Calu3 (cell line): ENCODE measurements around the gene PDK2. TPM values are rescaled to one million over a fixed set of nuclear protein-coding genes. Genes with fewer than 3 reads are reported as not detected.
A peak's percentile ranks its signal among the peaks of the same experiment; 100 is the strongest.

Experiments used
- BruUV-seq: library from RNA; stranded (reverse); fragments of 400-500 nt; replicated peaks from 2 replicates; lab custom pipeline; 2021; lab: Mats Ljungman, UMichigan
- CTCF ChIA-PET: fragments of 300-600 bp; sonication (Branson Sonifier 250); formaldehyde crosslinking; loops from one replicate; lab custom pipeline; 2022; ENCODE audit warnings: antibody characterized with exemption; lab: Charles Lee
- DNase-seq: peaks from one replicate; pipeline ENCODE4 v3.0.0; 2022
- H3K27ac Mint-ChIP-seq: one replicate; pipeline ENCODE4 v1.8.0; 2022; ENCODE audit warnings: mixed read lengths; ENCODE audit not compliant: unreplicated experiment
- H3K27me3 Mint-ChIP-seq: one replicate; pipeline ENCODE4 v1.8.0; 2022; ENCODE audit warnings: mixed read lengths; ENCODE audit not compliant: unreplicated experiment
- H3K36me3 Mint-ChIP-seq: one replicate; pipeline ENCODE4 v1.8.0; 2022; ENCODE audit warnings: mild to moderate bottlenecking, moderate library complexity, mixed read lengths; ENCODE audit not compliant: insufficient read depth, unreplicated experiment
- H3K4me1 Mint-ChIP-seq: one replicate; pipeline ENCODE4 v1.8.0; 2022; ENCODE audit warnings: mild to moderate bottlenecking, low read depth, mixed read lengths; ENCODE audit not compliant: unreplicated experiment
- H3K4me3 Mint-ChIP-seq: one replicate; pipeline ENCODE4 v1.8.0; 2022; ENCODE audit warnings: mild to moderate bottlenecking, low read depth, moderate library complexity, mixed read lengths; ENCODE audit not compliant: unreplicated experiment
- H3K9me3 Mint-ChIP-seq: one replicate; pipeline ENCODE4 v1.8.0; 2022; ENCODE audit warnings: low read depth, mixed read lengths; ENCODE audit not compliant: unreplicated experiment
- intact Hi-C: fragments of 100-400 bp; cut with micrococcal nuclease; formaldehyde crosslinking; loops from one replicate; pipeline ENCODE4 v1.10.0; 2022; ENCODE audit not compliant: unreplicated experiment
- total RNA-seq: library from RNA; stranded (reverse); gene quantifications from 2 replicates; pipeline ENCODE4 v1.2.3, GENCODE V29; 2022
- TF ChIP-seq, protein P1 (sequence below): fragments of 200-600 bp; IDR thresholded peaks from one replicate; pipeline ENCODE4 v1.8.0; 2022; ENCODE audit warnings: antibody characterized with exemption; ENCODE audit not compliant: unreplicated experiment

Gene PDK2
- total RNA-seq, 1 experiment from 2014 or later, result 29.5 TPM

DNA sequence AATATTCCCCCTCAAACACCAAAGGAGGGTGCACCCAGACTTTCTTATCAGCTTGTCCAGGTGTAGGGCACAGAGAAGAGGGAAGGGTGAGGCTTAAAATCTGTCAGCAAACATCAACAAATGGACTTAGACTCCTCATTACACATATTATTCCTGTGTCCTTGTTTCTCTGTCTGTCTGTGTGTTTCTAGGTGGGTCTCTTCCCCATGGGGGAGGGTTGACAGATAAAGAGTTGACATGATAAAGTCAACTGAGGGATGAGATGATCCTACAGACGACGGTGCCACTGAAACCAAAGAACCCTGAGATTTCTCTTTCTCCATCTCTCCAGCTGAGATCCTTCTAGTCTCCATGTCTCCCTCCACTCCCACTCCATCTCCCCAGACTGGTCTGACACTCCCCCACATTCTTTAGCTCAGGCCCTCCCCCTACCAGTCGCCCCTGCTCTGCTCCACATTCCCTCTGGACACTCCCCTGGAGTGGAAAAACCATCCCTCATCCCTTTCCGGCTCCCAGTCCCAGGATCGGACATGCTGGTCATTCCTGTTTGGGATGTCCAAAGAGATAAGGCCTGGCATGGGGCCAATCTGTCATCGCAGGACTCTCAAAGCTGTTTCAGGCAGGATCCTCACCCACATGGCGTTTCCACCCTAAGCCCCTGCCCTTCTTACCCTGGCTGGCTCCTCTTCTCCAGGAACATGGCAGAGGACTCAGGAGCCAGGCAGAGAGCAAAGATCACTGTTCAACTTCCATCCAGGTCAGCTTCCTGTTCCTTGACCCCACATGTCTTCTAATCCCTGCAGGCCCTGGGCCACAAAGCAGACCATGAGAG, 42.1 kb upstream of the PDK2 start:
- H3K4me3 Mint-ChIP-seq, result peak overlapping the region; percentile 46
- BruUV-seq, result no TSS peak
- TF ChIP-seq, protein P1, sequence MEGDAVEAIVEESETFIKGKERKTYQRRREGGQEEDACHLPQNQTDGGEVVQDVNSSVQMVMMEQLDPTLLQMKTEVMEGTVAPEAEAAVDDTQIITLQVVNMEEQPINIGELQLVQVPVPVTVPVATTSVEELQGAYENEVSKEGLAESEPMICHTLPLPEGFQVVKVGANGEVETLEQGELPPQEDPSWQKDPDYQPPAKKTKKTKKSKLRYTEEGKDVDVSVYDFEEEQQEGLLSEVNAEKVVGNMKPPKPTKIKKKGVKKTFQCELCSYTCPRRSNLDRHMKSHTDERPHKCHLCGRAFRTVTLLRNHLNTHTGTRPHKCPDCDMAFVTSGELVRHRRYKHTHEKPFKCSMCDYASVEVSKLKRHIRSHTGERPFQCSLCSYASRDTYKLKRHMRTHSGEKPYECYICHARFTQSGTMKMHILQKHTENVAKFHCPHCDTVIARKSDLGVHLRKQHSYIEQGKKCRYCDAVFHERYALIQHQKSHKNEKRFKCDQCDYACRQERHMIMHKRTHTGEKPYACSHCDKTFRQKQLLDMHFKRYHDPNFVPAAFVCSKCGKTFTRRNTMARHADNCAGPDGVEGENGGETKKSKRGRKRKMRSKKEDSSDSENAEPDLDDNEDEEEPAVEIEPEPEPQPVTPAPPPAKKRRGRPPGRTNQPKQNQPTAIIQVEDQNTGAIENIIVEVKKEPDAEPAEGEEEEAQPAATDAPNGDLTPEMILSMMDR, result no peak
- peaks cover 73% of the 10 kb centered on the region for H3K4me1 Mint-ChIP-seq
- H3K27ac Mint-ChIP-seq, result peak overlapping the region; percentile 96
- DNase-seq, result peak; percentile 49
- intact Hi-C loops, result no loop called here
- H3K36me3 Mint-ChIP-seq, result peaks cover 85% of the 10 kb centered on the region
- H3K27me3 Mint-ChIP-seq, result no peaks in the 10 kb centered on the region
- H3K9me3 Mint-ChIP-seq, result peaks cover 3% of the 10 kb centered on the region
- CTCF ChIA-PET, result interaction anchor here (1.1 to 10.4 kb wide), 3 partner anchors 9 to 41 kb away, joined by 3 to 142 read pairs (median 5); no protein-coding TSS in a partner anchor

GRCh38 chr17:50053654-50053960, 41.5 kb upstream of the PDK2 start:
- TF ChIP-seq, protein P1, result no peak
- DNase-seq, result no peak
- peaks cover 73% of the 10 kb centered on the region for H3K4me1 Mint-ChIP-seq
- H3K27me3 Mint-ChIP-seq, result no peaks in the 10 kb centered on the region
- H3K4me3 Mint-ChIP-seq, result peak overlapping the region; percentile 46
- BruUV-seq, result no TSS peak
- peaks cover 3% of the 10 kb centered on the region for H3K9me3 Mint-ChIP-seq
- intact Hi-C loops, result no loop called here
- H3K27ac Mint-ChIP-seq, result peak overlapping the region; percentile 96
- H3K36me3 Mint-ChIP-seq, result peaks cover 90% of the 10 kb centered on the region
- CTCF ChIA-PET, result interaction anchor here (1.1 to 10.4 kb wide), 3 partner anchors 9 to 40 kb away, joined by 3 to 142 read pairs (median 5); no protein-coding TSS in a partner anchor

DNA sequence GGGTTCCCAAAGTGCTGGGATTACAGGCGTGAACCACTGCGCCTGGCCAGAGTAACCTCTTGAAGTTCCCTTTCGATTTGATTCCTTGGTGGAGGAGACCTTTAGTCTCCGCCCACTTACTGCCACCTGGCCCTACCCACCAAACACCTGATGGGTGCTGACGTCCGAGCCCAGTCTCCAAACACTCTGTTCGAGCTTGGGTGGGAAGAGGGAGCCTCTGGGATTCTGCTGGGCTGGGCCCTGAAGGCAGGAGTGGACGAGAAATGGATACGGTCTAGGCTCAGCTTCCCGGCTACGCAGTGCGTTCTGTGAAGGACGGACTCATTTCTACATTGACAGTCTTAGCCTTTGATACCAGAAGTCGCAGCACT, 40.1 kb upstream of the PDK2 start:
- Mint-ChIP-seq H3K36me3 (peaks cover 92% of the 10 kb centered on the region), H3K4me1 (peaks cover 72% of the 10 kb centered on the region), H3K4me3 (peak overlapping the region; percentile 82), H3K27ac (peak overlapping the region; percentile 96), H3K9me3 (no peaks in the 10 kb centered on the region), H3K27me3 (no peaks in the 10 kb centered on the region)
- intact Hi-C loops, result loop anchor here (1.0 to 5.0 kb wide), 2 partner anchors 28 to 37 kb away; no protein-coding TSS in a partner anchor
- CTCF ChIA-PET, result interaction anchor here (1.3 to 10.4 kb wide), 5 partner anchors 10 to 57 kb away, joined by 4 to 142 read pairs (median 9); no protein-coding TSS in a partner anchor
- peak; percentile 95 for DNase-seq
- TSS peak; percentile 89 for BruUV-seq
- TF ChIP-seq, protein P1, result no peak

- Mint-ChIP-seq H3K4me3 (peak within 1 kb of the TSS; percentile 82), H3K27me3 (no peaks in the 10 kb centered on the region), H3K27ac (peak within 1 kb of the TSS; percentile 96), H3K9me3 (no peaks in the 10 kb centered on the region), H3K4me1 (peaks cover 74% of the 10 kb centered on the region), H3K36me3 (peaks cover 98% of the 10 kb centered on the region)
- CTCF ChIA-PET, result interaction anchor here (0.6 to 10.4 kb wide), 10 partner anchors 9 to 194 kb away, joined by 3 to 142 read pairs (median 5); no protein-coding TSS in a partner anchor
- TF ChIP-seq, protein P1, result no peak
- peak; percentile 98 for DNase-seq
- TSS peak; percentile 67 for BruUV-seq
- intact Hi-C loops, result loop anchor here (1.0 to 5.0 kb wide), 2 partner anchors 28 to 37 kb away; no protein-coding TSS in a partner anchor
These were observed 39.5 kb upstream of the PDK2 start, which contains the start of gene ITGA3 for GRCh38 chr17:50055426-50056216. Gene ITGA3 (plus strand): TSS chr17:50056110. CDS start chr17:50056440, 330 bp downstream.
